ENCODE results near the gene LARP4. TPM values are rescaled to one million over a fixed set of nuclear protein-coding genes. Genes with fewer than 3 reads are reported as not detected.

The LARP4 gene
- total and polyA plus RNA-seq, 2 experiments from 2014 or later = 59.1 to 88.8 TPM

DNA sequence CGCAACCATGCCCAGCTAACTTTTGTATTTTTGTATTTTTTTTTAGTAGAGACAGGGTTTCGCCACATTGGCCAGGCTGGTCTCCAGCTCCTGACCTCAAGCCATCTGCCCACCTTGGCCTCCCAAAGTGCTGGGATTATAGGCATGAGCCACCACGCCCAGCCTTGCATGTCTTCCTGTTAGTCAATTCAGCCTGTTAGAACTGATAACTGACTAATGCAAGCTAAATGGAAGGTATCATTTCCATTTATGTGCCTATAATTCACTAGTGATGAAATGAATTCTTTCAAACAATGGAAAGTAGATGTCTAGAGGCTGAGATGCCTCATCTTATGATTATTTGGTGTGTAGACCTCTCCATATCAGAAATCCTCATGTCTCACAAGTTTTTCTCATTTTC lies 66.8 kb downstream of the LARP4 start:
- H4K20me1 ChIP-seq (replicated peaks; ENCODE audit: insufficient read depth) = peaks cover 5% of the 10 kb centered on the region
- no peak for ATAC-seq
- peaks cover 26% of the 10 kb centered on the region for H3K36me3 ChIP-seq (ENCODE audit: insufficient read depth)
- H3K4me3 Mint-ChIP-seq = no peak overlapping the region
- TF ChIP-seq ZNF462 (CRISPR knock-in tag; IDR thresholded peaks at IDR 0.05) (no peak), CREB1 (CRISPR knock-in tag; IDR thresholded peaks at IDR 0.05; ENCODE audit: low read depth) (no peak), NANOG (IDR thresholded peaks at IDR 0.05; ENCODE audit: borderline replicate concordance) (no peak), EZH2phosphoT487 (IDR thresholded peaks at IDR 0.05; ENCODE audit: unreplicated experiment) (no peak), JUNB (IDR thresholded peaks at IDR 0.05; ENCODE audit: unreplicated experiment) (no peak), REST (IDR thresholded peaks at IDR 0.05; ENCODE audit: unreplicated experiment) (no peak), POLR2AphosphoS5 (IDR thresholded peaks at IDR 0.05; ENCODE audit: low read depth) (no peak), EZH2 (IDR thresholded peaks at IDR 0.05; ENCODE audit: low read depth, unreplicated experiment) (no peak), ZNF331 (CRISPR knock-in tag; IDR thresholded peaks at IDR 0.05; ENCODE audit: low read depth) (no peak), CTCF (conservative IDR thresholded peaks at IDR 0.05; ENCODE audit: low read depth in 2 of 2) (no peak), ZNF114 (CRISPR knock-in tag; IDR thresholded peaks at IDR 0.05) (no peak), STAT1 (IDR thresholded peaks at IDR 0.05; ENCODE audit: unreplicated experiment) (no peak)
- TF ChIP-seq, protein P1, sequence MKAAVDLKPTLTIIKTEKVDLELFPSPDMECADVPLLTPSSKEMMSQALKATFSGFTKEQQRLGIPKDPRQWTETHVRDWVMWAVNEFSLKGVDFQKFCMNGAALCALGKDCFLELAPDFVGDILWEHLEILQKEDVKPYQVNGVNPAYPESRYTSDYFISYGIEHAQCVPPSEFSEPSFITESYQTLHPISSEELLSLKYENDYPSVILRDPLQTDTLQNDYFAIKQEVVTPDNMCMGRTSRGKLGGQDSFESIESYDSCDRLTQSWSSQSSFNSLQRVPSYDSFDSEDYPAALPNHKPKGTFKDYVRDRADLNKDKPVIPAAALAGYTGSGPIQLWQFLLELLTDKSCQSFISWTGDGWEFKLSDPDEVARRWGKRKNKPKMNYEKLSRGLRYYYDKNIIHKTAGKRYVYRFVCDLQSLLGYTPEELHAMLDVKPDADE (IDR thresholded peaks at IDR 0.05) = no peak
- H3K27ac Mint-ChIP-seq = no peak overlapping the region
- H3K36me3 Mint-ChIP-seq (ENCODE audit: low read depth) = peaks cover 67% of the 10 kb centered on the region
- no peaks in the 10 kb centered on the region for H3K9me3 Mint-ChIP-seq
- no peak overlapping the region for H3K27ac ChIP-seq (ENCODE audit: low read depth)
- DNase-seq (ENCODE audit: low spot score) = no peak
- H3K27me3 ChIP-seq (ENCODE audit: insufficient read depth) = no peaks in the 10 kb centered on the region
- H3K4me3 ChIP-seq = no peak overlapping the region
- H3K4me1 Mint-ChIP-seq = no peaks in the 10 kb centered on the region
- no peaks in the 10 kb centered on the region for H3K79me2 ChIP-seq (replicated peaks; ENCODE audit: insufficient read depth)
- H3K9me2 ChIP-seq (ENCODE audit: insufficient read depth) = no peaks in the 10 kb centered on the region
- H2AFZ ChIP-seq = no peak overlapping the region
- no peaks in the 10 kb centered on the region for H3K27me3 Mint-ChIP-seq (ENCODE audit: insufficient read depth, low read depth, poor library complexity)
- no peak overlapping the region for H3K4me2 ChIP-seq
- no peaks in the 10 kb centered on the region for H3K4me1 ChIP-seq (ENCODE audit: insufficient read depth)
- H3F3A ChIP-seq (replicated peaks; ENCODE audit: low read depth) = no peaks in the 10 kb centered on the region
